OCI-LY3 (cell line): ENCODE results near the gene FANCD2.

Source experiments
- H2AFZ ChIP-seq: fragments of 200-600, 300-600 bp; shearing (Covaris generic); 2 replicates; pipeline ENCODE4 v1.6.0; 2014; ENCODE audit warnings: antibody characterized with exemption, low read depth, low read length
- H3K27ac ChIP-seq: fragments of 200-600, 300-600 bp; sonication (generic); 2 replicates; pipeline ENCODE4 v1.5.1; 2014; ENCODE audit warnings: mild to moderate bottlenecking, low read length, moderate library complexity, mixed read lengths
- H3K27me3 ChIP-seq: fragments of 200-600, 300-600 bp; sonication (generic); 2 replicates; pipeline ENCODE4 v1.6.1; 2014; ENCODE audit warnings: low read depth, low read length, mixed read lengths
- H3K36me3 ChIP-seq: fragments of 200-600, 300-600 bp; sonication (generic); replicated peaks from 2 replicates; pipeline ENCODE3; 2014; ENCODE audit warnings: low read depth, low read length, mixed read lengths
- H3K4me1 ChIP-seq: fragments of 300-600, 200-600 bp; sonication (generic); 2 replicates; pipeline ENCODE4 v1.6.1; 2014; ENCODE audit warnings: low read length, mixed read lengths
- H3K4me2 ChIP-seq: fragments of 200-600, 300-600 bp; sonication (generic); 2 replicates; pipeline ENCODE4 v1.6.1; 2014; ENCODE audit warnings: low read length, mixed read lengths
- H3K4me3 ChIP-seq: fragments of 300-600, 200-600 bp; sonication (generic); 2 replicates; pipeline ENCODE4 v1.5.1; 2014; ENCODE audit warnings: antibody characterized with exemption, mild to moderate bottlenecking, low read length, moderate library complexity
- H3K79me2 ChIP-seq: fragments of 300-600, 200-600 bp; shearing (Covaris generic); 2 replicates; pipeline ENCODE4 v1.6.1; 2014; ENCODE audit warnings: mild to moderate bottlenecking, low read length, mixed read lengths
- H3K9ac ChIP-seq: fragments of 300-600, 200-600 bp; shearing (Covaris generic); 2 replicates; pipeline ENCODE4 v1.6.0; 2014; ENCODE audit warnings: mild to moderate bottlenecking, low read length, moderate library complexity
- H3K9me3 ChIP-seq: fragments of 200-600, 300-600 bp; shearing (Covaris generic); 2 replicates; pipeline ENCODE4 v1.6.1; 2014; ENCODE audit warnings: low read length, mixed read lengths; ENCODE audit not compliant: insufficient read depth
- H4K20me1 ChIP-seq: fragments of 200-600, 300-600 bp; sonication (generic); 2 replicates; pipeline ENCODE4 v1.6.1; 2016; ENCODE audit warnings: low read length, mixed read lengths; ENCODE audit not compliant: insufficient read depth
- CTCF ChIP-seq: fragments of 200-600, 300-600 bp; sonication (generic); IDR thresholded peaks from 2 replicates; pipeline ENCODE4 v1.5.1; 2014; ENCODE audit warnings: antibody characterized with exemption, low read length, low read depth
- EZH2phosphoT487 ChIP-seq: fragments of 200-600 bp; shearing (Covaris generic); IDR thresholded peaks from 2 replicates; pipeline ENCODE4 v1.6.1; 2018; ENCODE audit warnings: antibody characterized with exemption, mixed run types, low read depth

Gene FANCD2

GRCh38 chr3:10021856-10022775, 4.1 kb upstream of the FANCD2 start:
- H3K27ac ChIP-seq: no peak overlapping the region
- peaks cover 5% of the 10 kb centered on the region for H3K4me1 ChIP-seq
- TF ChIP-seq CTCF (no peak), EZH2phosphoT487 (no peak)
- H3K9ac ChIP-seq: no peak overlapping the region
- no peak overlapping the region for H3K4me3 ChIP-seq
- no peaks in the 10 kb centered on the region for H3K27me3 ChIP-seq
- H4K20me1 ChIP-seq: no peaks in the 10 kb centered on the region
- no peak overlapping the region for H3K4me2 ChIP-seq
- H3K9me3 ChIP-seq: no peaks in the 10 kb centered on the region
- H3K36me3 ChIP-seq: no peaks in the 10 kb centered on the region
- peaks cover 22% of the 10 kb centered on the region for H3K79me2 ChIP-seq
- no peak overlapping the region for H2AFZ ChIP-seq

GRCh38 chr3:10023587-10024310, 2.5 kb upstream of the FANCD2 start:
- Histone ChIP-seq H4K20me1 (no peaks in the 10 kb centered on the region), H3K9ac (no peak overlapping the region), H3K27me3 (no peaks in the 10 kb centered on the region), H3K4me1 (peaks cover 9% of the 10 kb centered on the region), H3K9me3 (no peaks in the 10 kb centered on the region), H2AFZ (no peak overlapping the region), H3K79me2 (peaks cover 36% of the 10 kb centered on the region), H3K4me3 (no peak overlapping the region), H3K36me3 (no peaks in the 10 kb centered on the region), H3K27ac (no peak overlapping the region), H3K4me2 (no peak overlapping the region)
- no peak for TF ChIP-seq EZH2phosphoT487
- no peak for TF ChIP-seq CTCF

GRCh38 chr3:10025205-10026083, 793 bp upstream of the FANCD2 start:
- peaks cover 47% of the 10 kb centered on the region for H3K79me2 ChIP-seq
- peaks cover 9% of the 10 kb centered on the region for H3K4me1 ChIP-seq
- H3K36me3 ChIP-seq: peaks cover 6% of the 10 kb centered on the region
- H3K4me2 ChIP-seq: peak overlapping the region; percentile 85
- H4K20me1 ChIP-seq: no peaks in the 10 kb centered on the region
- H3K9ac ChIP-seq: peak overlapping the region; percentile 89
- H3K9me3 ChIP-seq: no peaks in the 10 kb centered on the region
- H2AFZ ChIP-seq: peak overlapping the region; percentile 32
- peak overlapping the region; percentile 84 for H3K4me3 ChIP-seq
- H3K27me3 ChIP-seq: no peaks in the 10 kb centered on the region
- no peak for TF ChIP-seq EZH2phosphoT487
- TF ChIP-seq CTCF: no peak
- H3K27ac ChIP-seq: no peak overlapping the region
